Gastroesophageal sphincter (tissue), 3 donors: ENCODE measurements around the gene HEYL.

Experiments used
- CTCF ChIP-seq, 4 experiments: fragments of 200-600 bp in 2 of 4; fragments of 450-650 bp in 2 of 4; sonication (generic) in 1 of 4; IDR thresholded peaks; one replicate each; pipeline ENCODE4 v1.5.1; 2017 to 2019; ENCODE audit warnings: antibody characterized with exemption in 4 of 4, mild to moderate bottlenecking in 2 of 4, moderate library complexity in 2 of 4
- EP300 ChIP-seq: sonication (generic); formaldehyde crosslinking; IDR thresholded peaks from one replicate; pipeline ENCODE4 v1.6.1; 2017; ENCODE audit warnings: antibody characterized with exemption, mild to moderate bottlenecking
- POLR2A ChIP-seq, 2 donors: fragments of 450-650 bp; IDR thresholded peaks; one replicate each; pipeline ENCODE4 v1.6.1; 2017; ENCODE audit warnings: antibody characterized with exemption in 2 of 2, mild to moderate bottlenecking in 2 of 2, moderate library complexity in 1 of 2
- POLR2AphosphoS5 ChIP-seq: sonication (generic); formaldehyde crosslinking; IDR thresholded peaks from one replicate; pipeline ENCODE4 v1.6.1; 2017; ENCODE audit warnings: antibody characterized with exemption

DNA sequence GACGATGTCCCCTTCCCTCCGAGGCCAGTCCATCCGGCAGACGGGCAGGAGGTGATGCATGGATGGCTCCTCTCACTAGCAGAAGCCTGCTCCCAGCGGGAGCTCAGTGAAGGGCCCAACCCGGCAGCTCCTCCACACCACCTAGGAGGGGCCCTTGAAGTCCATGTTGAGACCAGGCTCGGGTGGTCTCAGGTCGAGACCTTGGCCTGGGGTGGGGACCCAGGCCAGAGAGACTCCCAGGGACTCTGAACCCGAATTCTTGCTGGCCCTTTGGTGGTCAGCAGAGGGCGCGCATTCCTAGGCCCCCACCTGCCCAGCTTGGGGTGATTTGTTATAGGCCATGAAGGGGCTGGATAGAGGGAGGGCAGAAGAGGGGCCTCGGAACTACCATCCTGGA is 33.1 kb upstream of the HEYL start:
- TF ChIP-seq POLR2AphosphoS5 (no peak), CTCF (IDR thresholded peaks at IDR 0.05) (peak in 1 of 4 experiments; percentile 35), POLR2A (IDR thresholded peaks at IDR 0.05) (no peak), EP300 (no peak)
